ENCODE measurements around the gene ABCB9.

ABCB9 gene

DNA sequence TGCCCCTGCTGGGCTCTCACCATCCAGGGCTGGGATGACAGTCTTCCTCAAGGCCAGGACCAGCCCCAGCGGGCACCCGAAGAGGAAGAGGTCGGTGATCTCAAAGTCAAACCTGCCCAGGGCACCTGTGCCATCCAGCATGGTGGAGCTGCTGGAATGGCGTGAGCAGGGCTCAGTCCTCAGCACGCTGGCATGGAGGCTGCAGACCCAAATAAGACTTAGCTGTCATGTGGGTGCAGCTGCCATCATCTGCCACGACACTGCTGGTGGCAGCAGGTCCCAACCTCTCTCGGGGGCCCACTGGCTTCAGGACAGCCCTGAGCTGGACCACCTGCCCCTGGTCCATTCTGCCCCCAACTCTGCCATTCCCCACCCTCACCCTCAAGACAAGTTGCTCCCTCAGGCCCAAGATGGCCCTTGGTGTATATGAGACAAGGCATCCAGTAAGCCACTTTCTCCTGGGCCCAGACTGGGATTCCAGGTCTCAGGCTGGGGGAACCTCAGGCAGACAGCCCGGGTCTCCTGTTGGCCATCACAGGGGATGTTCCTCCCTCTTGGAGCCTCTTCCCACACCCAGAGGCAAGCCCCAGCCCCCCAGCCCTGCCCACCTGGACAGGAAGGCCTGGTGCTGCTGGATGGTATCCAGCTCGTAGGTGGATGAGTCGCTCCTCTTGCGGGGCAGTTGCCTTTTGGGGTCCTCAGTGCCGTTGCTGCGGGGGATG, 28.7 kb upstream of the ABCB9 start:
- DNase-seq (ENCODE audit: low read depth) = no peak

DNA sequence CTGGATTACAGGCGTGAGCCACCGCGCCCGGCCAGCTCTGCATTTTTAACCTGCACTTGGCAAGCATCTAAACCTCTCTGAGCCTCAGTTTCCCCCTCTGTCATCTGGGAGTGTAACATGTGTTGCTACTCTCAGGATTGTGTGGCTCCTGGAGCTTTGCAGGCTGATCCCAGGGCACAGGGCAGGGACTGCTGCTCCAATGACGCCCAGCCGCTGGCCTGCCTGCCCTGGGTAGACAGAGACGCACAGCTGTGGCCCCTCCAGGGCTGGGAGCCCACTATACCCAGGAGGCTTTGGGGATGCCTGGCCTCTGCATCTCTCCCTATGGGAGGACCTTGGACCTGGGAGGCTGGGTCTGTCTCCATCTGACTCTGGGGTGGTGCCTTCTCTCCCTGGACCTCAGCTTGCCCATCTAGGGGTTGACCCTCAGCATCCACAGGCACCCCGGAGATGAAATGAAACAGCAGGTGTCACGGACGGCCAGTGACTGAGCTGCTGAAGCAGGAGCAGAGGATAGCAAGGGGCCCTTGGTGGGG, 27.9 kb upstream of the ABCB9 start:
- no peak for DNase-seq (ENCODE audit: low read depth)

- no peak for DNase-seq (ENCODE audit: low read depth)
Observed at GRCh38 chr12:122992386-122992785, 26.1 kb upstream of the ABCB9 start.

GRCh38 chr12:122991623-122992275, 25.5 kb upstream of the ABCB9 start:
- DNase-seq (ENCODE audit: low read depth) = no peak

DNA sequence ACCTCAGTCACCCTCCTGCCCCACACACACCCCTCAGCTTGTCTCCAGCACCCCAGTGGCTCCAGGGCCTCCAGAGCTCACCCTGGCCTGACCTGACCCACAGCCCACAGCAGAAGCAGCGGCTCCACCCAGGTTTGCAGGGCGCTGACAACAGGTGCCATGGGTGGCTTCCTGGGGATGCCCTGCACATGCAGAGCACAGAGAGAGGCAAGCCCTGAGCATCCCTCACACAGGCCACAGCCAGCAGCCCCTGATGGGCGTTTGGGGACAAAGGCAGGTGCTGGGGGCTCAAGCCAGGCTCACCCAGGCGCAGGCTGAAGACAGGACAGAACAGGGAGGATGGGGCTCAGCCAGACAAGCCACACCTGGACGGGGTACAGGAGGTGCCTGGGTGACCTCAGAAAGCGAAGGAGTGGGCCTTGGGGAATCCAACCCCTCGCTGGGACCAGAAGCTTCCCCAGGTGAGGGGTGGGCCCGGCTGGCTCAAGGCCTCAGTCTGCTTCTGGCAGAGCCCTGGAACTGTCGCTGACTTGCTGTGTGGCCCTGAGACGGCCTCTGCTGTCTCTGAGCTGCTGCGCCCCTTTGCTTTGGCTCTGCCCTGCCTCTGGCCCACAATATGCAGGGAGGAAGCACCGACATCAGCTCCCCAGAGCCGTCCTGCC, 24.8 kb upstream of the ABCB9 start:
- DNase-seq (ENCODE audit: low read depth) = no peak

GRCh38 chr12:122990561-122990960, 24.3 kb upstream of the ABCB9 start:
- DNase-seq (ENCODE audit: low read depth) = no peak

DNA sequence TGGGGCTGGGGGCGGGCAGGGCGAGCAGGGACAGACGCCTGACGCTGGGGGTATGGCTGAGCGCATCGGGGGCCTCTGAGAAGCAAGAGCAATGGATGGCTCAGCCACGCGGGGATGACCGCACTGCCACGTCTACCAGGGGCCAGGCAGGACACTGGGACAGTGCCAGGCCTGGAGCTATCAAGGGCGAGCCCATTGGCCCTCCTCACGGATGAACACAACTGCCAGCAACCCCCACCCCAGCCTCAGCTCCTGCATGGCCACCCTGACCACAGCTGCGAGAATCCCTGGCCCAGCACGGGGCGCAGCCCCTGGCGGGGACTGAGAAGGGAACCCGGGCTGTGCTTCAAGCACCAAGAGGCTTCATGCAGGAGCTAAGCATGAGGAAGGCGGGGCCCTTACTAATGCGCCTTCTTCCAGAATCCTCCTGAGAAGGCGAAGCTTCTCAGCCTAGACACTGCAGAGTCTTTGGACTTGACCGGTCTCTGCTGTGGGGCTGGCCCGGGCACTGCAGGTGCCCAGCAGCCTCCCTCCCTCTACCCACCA, 23.7 kb upstream of the ABCB9 start:
- no peak for DNase-seq (ENCODE audit: low read depth)

DNA sequence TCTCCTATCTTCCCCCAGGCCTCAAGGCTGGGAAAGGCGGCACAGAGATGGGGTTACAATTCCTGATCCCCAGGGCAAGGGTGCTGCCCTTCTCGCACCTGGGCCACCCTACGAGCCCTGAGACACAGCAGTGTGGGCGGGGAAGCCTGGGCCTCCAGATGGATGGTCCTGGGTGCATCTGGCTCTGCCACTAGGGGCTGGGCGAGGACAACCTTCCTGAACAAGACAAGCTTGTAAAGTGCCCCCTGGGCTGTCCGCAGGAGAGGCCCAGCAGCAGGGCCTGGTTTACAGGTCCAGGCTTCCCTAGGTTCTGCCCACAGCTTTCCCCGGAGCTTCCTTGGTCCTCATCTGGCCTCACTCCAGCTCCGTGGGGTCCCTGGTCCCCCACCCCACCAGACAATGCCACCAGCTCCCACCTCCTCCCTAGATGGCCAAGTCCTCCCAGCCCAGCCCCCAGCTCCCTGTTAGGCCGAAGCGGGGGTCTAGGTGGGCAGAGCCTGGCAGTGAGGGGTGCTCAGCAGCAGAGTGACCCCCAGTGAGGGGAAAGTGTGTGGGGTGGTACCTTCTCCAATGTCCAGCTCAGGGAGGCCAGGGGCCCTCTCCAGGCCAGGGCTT, 23.1 kb upstream of the ABCB9 start:
- DNase-seq (ENCODE audit: low read depth) = no peak

- DNase-seq (ENCODE audit: low read depth) = no peak
Observed at GRCh38 chr12:122988612-122989212, 22.4 kb upstream of the ABCB9 start.

DNA sequence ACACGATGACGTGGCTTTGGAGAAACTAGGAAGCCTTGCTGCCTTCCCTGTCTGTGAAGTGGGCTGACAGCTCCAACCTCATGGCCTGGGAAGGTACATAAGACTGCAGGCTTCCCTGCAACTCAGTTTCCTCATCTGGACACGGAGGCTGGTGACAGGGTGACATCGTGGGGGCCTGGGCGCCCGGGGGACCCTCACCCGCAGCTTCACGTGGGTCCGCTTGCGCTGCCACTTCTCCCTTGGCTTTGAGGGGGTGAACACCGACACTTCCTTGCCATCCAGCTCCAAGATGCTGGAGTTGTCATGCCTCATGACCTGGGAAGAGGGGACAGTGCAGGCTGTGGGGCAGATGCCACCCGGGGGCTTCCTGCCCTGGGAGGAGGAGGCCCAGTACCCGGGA, 21.8 kb upstream of the ABCB9 start:
- DNase-seq (ENCODE audit: low read depth) = no peak

DNA sequence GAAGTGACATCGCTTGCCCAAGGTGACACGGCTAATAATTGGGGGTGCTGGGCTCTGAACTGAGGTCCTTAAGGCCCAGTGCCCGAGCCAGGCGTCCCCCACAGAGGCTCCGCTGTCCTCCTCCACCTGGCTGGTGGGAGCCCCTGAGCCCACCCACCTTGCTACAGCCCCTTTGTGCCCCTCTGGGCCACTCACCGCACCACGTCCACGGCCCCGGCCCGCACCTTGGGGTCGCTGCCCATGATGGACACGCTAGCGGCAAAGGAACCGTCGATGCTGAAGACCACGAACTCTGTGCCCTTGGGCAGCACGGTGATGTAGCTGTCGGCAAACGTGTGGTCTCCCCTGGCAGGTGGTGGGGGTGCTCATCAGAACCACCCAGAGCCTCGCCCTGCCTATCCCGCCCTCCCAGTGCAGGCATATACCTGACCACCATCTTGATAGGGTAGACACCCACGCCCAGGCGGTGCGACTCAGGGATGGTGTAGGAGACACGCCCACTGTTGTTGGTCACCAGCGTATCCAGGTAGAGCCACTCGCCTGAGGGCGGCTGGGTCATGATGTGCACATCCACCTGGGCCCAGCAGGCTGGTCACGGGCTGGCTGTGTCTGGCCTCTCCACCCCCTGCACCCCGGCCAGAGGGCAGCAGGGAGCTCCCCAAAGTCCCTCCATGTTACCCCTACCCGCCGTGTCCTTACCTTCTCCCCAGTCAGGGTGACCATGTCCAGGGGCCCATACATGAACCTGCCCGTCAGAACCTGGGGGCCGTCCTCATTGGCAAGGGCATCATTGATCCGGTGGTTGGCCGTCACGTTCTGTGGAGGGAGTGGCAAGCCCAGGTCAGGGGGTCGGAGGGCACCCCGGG, 21.1 kb upstream of the ABCB9 start:
- DNase-seq (ENCODE audit: low read depth) = no peak

DNA sequence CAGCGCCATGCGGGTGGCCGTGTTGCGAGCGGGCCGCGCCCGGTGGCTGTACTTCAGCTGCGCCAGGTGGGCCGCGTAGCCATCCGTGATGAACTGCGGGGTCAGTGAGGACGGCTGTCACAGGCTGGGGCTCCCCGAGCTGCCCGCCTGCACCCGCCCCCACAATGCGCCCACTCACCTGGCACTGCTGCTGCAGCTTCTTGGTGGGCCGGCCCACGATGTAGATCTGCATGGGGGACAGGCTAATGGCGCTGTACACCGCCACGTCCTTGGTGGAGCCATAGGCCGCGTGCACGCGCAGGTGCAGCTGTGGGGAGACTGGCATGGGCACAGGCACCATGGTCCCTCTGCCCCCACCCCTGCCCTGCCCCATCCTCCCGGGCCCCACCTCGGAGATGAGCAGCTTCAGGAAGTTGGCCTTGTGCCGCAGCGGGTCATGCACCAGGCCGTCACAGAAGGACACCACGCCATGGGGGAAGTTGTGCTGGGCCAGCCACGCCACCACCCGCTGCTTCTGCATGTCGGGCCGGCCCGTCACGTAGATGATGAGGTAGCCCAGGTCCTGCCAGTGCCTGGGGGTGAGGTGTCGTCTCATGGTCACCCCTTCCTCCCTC, 20.1 kb upstream of the ABCB9 start:
- DNase-seq (ENCODE audit: low read depth) = no peak

DNA sequence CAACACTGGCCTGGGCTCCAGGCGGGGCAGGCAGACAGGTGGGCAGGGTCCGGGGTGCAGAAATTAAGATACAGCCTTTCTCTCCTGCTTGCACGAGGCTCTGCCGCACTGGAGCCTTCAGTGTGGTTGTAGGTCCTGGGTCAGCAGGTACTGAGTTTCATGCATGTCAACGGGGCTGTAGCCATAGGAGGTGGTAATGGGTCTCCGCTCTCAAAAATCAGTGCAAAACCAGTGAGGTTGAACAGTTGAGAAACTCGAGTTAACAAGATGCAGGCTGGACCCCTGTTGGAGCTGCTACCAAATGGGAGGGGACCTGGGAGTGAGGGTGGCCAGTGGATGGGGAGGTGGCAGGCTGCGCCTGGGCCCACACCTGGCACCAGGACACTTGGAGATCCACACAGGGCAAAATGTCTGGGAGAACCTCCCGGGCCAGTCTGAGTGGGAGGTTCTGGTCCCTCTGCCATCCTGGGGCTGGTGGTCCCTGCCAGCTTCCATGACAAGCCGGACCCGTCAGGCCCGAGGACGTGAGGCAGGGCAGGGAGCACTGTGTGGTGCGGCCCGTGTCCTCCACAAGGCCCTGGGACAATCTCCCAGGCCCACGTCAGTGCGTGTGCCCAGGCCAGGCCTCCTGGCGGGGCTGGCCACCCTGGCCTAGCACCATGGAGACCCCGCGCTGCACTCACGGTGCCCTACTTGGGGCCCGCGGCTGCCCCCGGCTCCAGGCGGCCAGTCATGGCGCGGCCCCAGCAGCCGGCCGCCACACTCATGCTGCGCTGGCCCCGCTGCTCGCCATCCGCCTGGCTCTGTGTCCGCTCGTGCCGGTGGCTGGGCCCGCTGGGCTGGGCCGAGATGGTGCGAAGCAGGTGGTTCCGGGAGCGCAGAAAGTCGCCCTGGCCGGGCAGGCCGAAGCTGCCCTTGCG, 19.3 kb upstream of the ABCB9 start:
- DNase-seq (ENCODE audit: low read depth) = no peak

GRCh38 chr12:122984612-122985337, 18.5 kb upstream of the ABCB9 start:
- no peak for DNase-seq (ENCODE audit: low read depth)

DNA sequence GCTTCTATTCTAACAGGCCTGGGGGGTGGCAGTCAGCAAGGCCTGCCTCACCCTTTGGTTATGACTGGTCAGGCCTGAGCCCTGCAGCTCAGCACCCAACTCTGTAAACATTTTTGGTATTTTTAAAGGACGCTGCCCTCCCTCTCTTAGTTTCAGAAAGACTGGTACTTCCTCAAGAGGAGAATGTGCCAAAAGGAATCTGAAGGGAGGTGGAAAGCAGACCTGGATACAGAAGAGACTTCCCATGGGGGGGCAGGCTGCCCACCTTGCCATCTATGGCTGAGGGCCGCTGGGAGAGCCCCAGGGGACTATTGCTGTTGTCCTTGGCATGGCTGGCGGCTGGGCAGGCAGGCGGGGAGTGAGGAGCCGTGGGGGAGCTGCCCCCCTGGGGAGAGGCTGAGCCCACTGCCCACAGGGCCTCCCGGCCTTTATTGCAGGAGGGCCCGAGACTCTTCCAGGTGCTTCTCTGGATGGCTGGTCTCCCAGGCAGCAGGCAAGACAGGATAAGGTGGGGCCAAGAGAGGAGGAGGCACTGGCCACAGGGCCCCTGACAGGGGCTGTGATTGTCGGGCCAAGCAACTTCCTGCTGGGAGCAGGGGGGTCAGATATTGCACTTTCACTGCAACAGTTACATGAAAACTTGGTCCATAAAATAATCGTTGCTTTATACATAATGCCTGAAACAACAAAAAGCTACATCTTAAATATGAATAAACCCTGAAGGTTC, 17.7 kb upstream of the ABCB9 start:
- DNase-seq (ENCODE audit: low read depth) = no peak

GRCh38 chr12:122982963-122983788, 16.9 kb upstream of the ABCB9 start:
- DNase-seq (ENCODE audit: low read depth) = no peak

GRCh38 chr12:122982477-122982815, 16.2 kb upstream of the ABCB9 start:
- DNase-seq (ENCODE audit: low read depth) = no peak
